Body of pancreas (tissue), 4 donors: Measurements from ENCODE around the gene FAN1.

Experiments
- CTCF ChIP-seq, 7 experiments: fragments of 450-650 bp in 4 of 7; fragments of 200-600 bp in 3 of 7; sonication (generic) in 3 of 7; IDR thresholded peaks; one replicate each; pipeline ENCODE4 v1.5.1; 2016 to 2019; ENCODE audit warnings: antibody characterized with exemption in 7 of 7
- POLR2A ChIP-seq, 3 donors: fragments of 450-650 bp; IDR thresholded peaks; one replicate each; pipeline ENCODE4 v1.6.1; 2016; ENCODE audit warnings: antibody characterized with exemption in 3 of 3, mild to moderate bottlenecking in 2 of 3

GRCh38 chr15:30918366-30918765 is 14.7 kb downstream of the FAN1 start:
- TF ChIP-seq CTCF (IDR thresholded peaks at IDR 0.05) (no peak), POLR2A (IDR thresholded peaks at IDR 0.05) (no peak)
